Activated naive CD8-positive, alpha-beta T cell treated with anti-CD3 and anti-CD28 coated beads, Interleukin-2, amount 10 ng/mL, durations not matched to agents 7 days and 5 days (primary cell): Measurements from ENCODE around the gene CP. TPM values are rescaled to one million over a fixed set of nuclear protein-coding genes. Genes with fewer than 3 reads are reported as not detected.

ENCODE experiments used
- total RNA-seq, 2 experiments: library from RNA; stranded (reverse); gene quantifications; one replicate each; pipeline ENCODE4 v1.2.3, GENCODE V29; 2021

Gene CP
- total RNA-seq, 2 experiments from 2014 or later: not detected

Other genes starting within 250 kb of the CP start
- 10 to 100 TPM; 48.6 to 49.3 TPM for gene GYG1, start 230.3 kb downstream of the CP start, total RNA-seq
- gene HLTF, start 135.3 kb downstream of the CP start, total RNA-seq: 10 to 100 TPM; 30.3 to 34.3 TPM
- 10 to 100 TPM; 35.8 to 37.4 TPM for gene HPS3, start 92.2 kb downstream of the CP start, total RNA-seq
- not detected for gene TM4SF18, start 111.8 kb upstream of the CP start, total RNA-seq
- gene TM4SF1, start 155.8 kb upstream of the CP start, total RNA-seq: not detected